SH-SY5Y (cell line): Measurements from ENCODE around the gene KRT4.

Experiments
- GATA2 ChIP-seq: IDR thresholded peaks from 2 replicates; pipeline ENCODE4 v1.6.1; 2011; ENCODE audit warnings: mild to moderate bottlenecking, low read depth, low read length
- GATA3 ChIP-seq: IDR thresholded peaks from 2 replicates; pipeline ENCODE4 v1.6.1; 2011; ENCODE audit warnings: low read depth, mild to moderate bottlenecking, low read length, moderate library complexity

DNA sequence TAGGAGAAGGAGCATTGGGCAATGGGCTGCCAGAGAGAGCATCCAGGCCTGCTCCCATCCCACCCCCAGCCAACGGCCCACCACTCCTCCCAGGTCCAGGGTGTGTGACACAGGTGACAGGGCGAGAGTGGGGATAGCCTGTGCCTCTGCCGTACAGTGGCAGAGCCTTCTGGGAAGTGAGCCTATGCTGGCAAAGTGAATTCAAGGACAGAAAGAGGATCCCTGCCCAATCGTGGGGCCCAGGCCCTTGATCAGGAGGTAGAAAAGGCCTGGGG, 20.7 kb upstream of the KRT4 start:
- no peak for TF ChIP-seq GATA2
- no peak for TF ChIP-seq GATA3
